Fibroblast of lung (primary cell): Measurements from ENCODE around the gene C17orf50. TPM values are rescaled to one million over a fixed set of nuclear protein-coding genes. Genes with fewer than 3 reads are reported as not detected.
A peak's percentile ranks its signal among the peaks of the same experiment; 100 is the strongest.

ENCODE experiments used
- DNase-seq, 2 donors: peaks; one replicate each; pipeline versions ENCODE4 v3.0.0 to v3.0.0-alpha.2; 2010; ENCODE audit warnings: low read depth in 2 of 2
- H2AFZ ChIP-seq: 2 replicates; pipeline ENCODE4 v1.5.1; 2012; ENCODE audit warnings: low read length, control low read depth, inconsistent platforms
- H3K27ac ChIP-seq: 2 replicates; pipeline ENCODE4 v1.5.1; 2011; ENCODE audit warnings: low read length, control low read depth; ENCODE audit not compliant: insufficient read depth
- H3K27me3 ChIP-seq: 2 replicates; pipeline ENCODE4 v1.5.1; 2011; ENCODE audit warnings: mild to moderate bottlenecking, low read length; ENCODE audit not compliant: control insufficient read depth, insufficient read depth
- H3K36me3 ChIP-seq: 2 replicates; pipeline ENCODE4 v1.5.1; 2011; ENCODE audit warnings: low read length; ENCODE audit not compliant: control insufficient read depth, insufficient read depth
- H3K4me1 ChIP-seq: 2 replicates; pipeline ENCODE4 v1.5.1; 2011; ENCODE audit warnings: low read length; ENCODE audit not compliant: control insufficient read depth, insufficient read depth; ENCODE audit errors: extremely low read depth
- H3K4me2 ChIP-seq: 2 replicates; pipeline ENCODE4 v1.5.1; 2011; ENCODE audit warnings: low read length, control low read depth; ENCODE audit not compliant: insufficient read depth; ENCODE audit errors: extremely low read depth
- H3K4me3 ChIP-seq, 4 experiments: fragments of 200-600 bp in 1 of 4; sonication (generic) in 1 of 4; replicated peaks in 1 of 4; 2 replicates each; pipeline ENCODE4 v1.5.1; 2011 to 2016; ENCODE audit warnings: low read length in 4 of 4, low read depth in 3 of 4, mild to moderate bottlenecking in 3 of 4, control low read depth in 2 of 4, inconsistent platforms in 1 of 4, mixed read lengths in 1 of 4; ENCODE audit not compliant: insufficient read depth in 1 of 4; ENCODE audit errors: control extremely low read depth in 1 of 4
- H3K79me2 ChIP-seq: 2 replicates; pipeline ENCODE4 v1.5.1; 2012; ENCODE audit warnings: mild to moderate bottlenecking, low read length, inconsistent platforms; ENCODE audit not compliant: control insufficient read depth, insufficient read depth
- H3K9ac ChIP-seq: 2 replicates; pipeline ENCODE4 v1.5.1; 2011; ENCODE audit warnings: mild to moderate bottlenecking, low read length, control low read depth; ENCODE audit not compliant: insufficient read depth
- H3K9me3 ChIP-seq: 2 replicates; pipeline ENCODE4 v1.5.1; 2012; ENCODE audit warnings: low read depth, low read length; ENCODE audit not compliant: control insufficient read depth, insufficient read depth
- H4K20me1 ChIP-seq: 2 replicates; pipeline ENCODE4 v1.5.1; 2011; ENCODE audit warnings: low read length; ENCODE audit not compliant: control insufficient read depth, insufficient read depth; ENCODE audit errors: extremely low read depth
- EZH2 ChIP-seq: IDR thresholded peaks from 2 replicates; pipeline ENCODE4 v1.5.1; 2012; ENCODE audit warnings: low read length, control low read depth, mild to moderate bottlenecking; ENCODE audit errors: missing control alignments
- polyA minus RNA-seq: library from RNA; depleted of rRNA, polyadenylated mRNA; stranded (reverse); fragments of >200 nt; gene quantifications from 2 replicates; pipeline ENCODE4 v1.2.3, GENCODE V29; 2011; ENCODE audit warnings: low replicate concordance
- polyA plus RNA-seq, 2 donors: library from polyadenylated mRNA; depleted of rRNA in 1 of 2; stranded (reverse) in 1 of 2; unstranded in 1 of 2; fragments of >200 nt; gene quantifications; 2 replicates each; pipeline ENCODE4 v1.2.1, GENCODE V29; 2011 to 2012; ENCODE audit warnings: missing spikeins in 1 of 2
- total RNA-seq: library from RNA; depleted of rRNA; stranded (reverse); fragments of >200 nt; gene quantifications from 2 replicates; pipeline ENCODE4 v1.2.1, GENCODE V29; 2014
- TF ChIP-seq, protein P1 (sequence below), 2 donors: IDR thresholded peaks in 1 of 2; conservative IDR thresholded peaks in 1 of 2; 1 replicate in 1 of 2; 2 replicates in 1 of 2; pipeline ENCODE4 v1.5.1; 2011 to 2012; ENCODE audit warnings: low read length in 2 of 2, control low read depth in 1 of 2, inconsistent platforms in 1 of 2, low read depth in 1 of 2, mild to moderate bottlenecking in 1 of 2

C17orf50 gene
- not detected in 2 replicates for total RNA-seq
- polyA plus RNA-seq = not detected in 2 replicates
- polyA plus RNA-seq (2012) = not detected in 2 replicates
- polyA minus RNA-seq = not detected in 2 replicates

DNA sequence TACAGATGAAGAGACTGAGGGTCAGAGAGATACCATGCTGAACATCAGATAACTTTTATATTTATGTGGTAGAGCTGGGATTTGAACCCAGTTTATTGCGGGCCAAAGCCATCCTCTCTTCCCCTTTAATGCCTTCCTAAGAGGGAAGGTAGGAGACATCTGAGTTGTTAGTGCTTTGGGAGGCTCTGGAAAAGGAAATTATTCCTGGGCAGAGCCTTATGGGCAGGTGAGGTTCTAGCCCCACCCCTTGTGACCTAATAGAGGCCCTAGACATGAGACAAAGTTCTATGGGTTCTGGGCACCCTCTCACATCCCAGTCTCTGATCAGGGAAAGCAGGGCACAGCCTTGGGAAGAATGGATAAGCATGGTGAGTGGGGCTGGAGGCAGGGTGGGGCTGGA, at the start of gene C17orf50:
C17orf50 (plus strand) TSS at position 301 of the 400 bp plus-strand sequence; CDS start at position 356, 55 bp downstream.
- TF ChIP-seq, protein P1, sequence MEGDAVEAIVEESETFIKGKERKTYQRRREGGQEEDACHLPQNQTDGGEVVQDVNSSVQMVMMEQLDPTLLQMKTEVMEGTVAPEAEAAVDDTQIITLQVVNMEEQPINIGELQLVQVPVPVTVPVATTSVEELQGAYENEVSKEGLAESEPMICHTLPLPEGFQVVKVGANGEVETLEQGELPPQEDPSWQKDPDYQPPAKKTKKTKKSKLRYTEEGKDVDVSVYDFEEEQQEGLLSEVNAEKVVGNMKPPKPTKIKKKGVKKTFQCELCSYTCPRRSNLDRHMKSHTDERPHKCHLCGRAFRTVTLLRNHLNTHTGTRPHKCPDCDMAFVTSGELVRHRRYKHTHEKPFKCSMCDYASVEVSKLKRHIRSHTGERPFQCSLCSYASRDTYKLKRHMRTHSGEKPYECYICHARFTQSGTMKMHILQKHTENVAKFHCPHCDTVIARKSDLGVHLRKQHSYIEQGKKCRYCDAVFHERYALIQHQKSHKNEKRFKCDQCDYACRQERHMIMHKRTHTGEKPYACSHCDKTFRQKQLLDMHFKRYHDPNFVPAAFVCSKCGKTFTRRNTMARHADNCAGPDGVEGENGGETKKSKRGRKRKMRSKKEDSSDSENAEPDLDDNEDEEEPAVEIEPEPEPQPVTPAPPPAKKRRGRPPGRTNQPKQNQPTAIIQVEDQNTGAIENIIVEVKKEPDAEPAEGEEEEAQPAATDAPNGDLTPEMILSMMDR (conservative IDR thresholded peaks at IDR 0.05 in 1 of 2, IDR thresholded peaks at IDR 0.05 in 1 of 2; ENCODE audit: low read depth in 1 of 2, low read length in 2 of 2) = no peak
- no peak for TF ChIP-seq EZH2
- Histone ChIP-seq H3K4me2 (no peak within 1 kb of the TSS), H3K9ac (no peak within 1 kb of the TSS), H3K36me3 (no peaks in the 10 kb centered on the region), H3K27me3 (peaks cover 11% of the 10 kb centered on the region), H3K9me3 (no peaks in the 10 kb centered on the region), H3K27ac (no peak within 1 kb of the TSS), H2AFZ (no peak within 1 kb of the TSS), H3K4me3 (no peak within 1 kb of the TSS), H4K20me1 (no peaks in the 10 kb centered on the region), H3K79me2 (no peaks in the 10 kb centered on the region), H3K4me1 (peaks cover 7% of the 10 kb centered on the region)
- no peak for DNase-seq

DNA sequence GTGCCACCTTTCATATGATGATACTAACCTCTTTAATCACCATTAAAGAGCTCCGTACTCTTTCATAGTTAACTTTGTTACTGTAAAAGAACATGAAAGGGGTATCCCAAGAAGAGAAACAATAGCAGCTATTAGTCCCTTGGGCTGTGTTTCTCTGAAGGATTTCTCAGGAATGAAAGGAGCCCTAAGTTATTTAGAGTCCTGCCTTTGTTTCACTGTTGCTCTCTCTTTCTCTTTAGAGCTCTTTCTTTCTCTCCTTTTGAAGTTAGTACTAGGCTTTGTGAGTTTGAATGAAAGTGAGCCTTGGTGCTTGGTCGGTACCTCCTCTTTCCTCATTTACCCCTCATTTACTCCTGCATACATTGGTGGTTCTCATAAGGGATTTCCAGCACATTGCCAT, 49.7 kb upstream of the C17orf50 start:
- Histone ChIP-seq H3K4me3 (no peak overlapping the region), H4K20me1 (no peaks in the 10 kb centered on the region), H3K27ac (no peak overlapping the region), H3K36me3 (peaks cover 1% of the 10 kb centered on the region), H3K4me1 (peaks cover 5% of the 10 kb centered on the region), H3K9ac (no peak overlapping the region), H3K27me3 (no peaks in the 10 kb centered on the region), H3K9me3 (no peaks in the 10 kb centered on the region), H2AFZ (no peak overlapping the region), H3K79me2 (no peaks in the 10 kb centered on the region), H3K4me2 (no peak overlapping the region)
- no peak for DNase-seq
- TF ChIP-seq, protein P1 (conservative IDR thresholded peaks at IDR 0.05 in 1 of 2, IDR thresholded peaks at IDR 0.05 in 1 of 2; ENCODE audit: low read depth in 1 of 2, low read length in 2 of 2) = no peak

DNA sequence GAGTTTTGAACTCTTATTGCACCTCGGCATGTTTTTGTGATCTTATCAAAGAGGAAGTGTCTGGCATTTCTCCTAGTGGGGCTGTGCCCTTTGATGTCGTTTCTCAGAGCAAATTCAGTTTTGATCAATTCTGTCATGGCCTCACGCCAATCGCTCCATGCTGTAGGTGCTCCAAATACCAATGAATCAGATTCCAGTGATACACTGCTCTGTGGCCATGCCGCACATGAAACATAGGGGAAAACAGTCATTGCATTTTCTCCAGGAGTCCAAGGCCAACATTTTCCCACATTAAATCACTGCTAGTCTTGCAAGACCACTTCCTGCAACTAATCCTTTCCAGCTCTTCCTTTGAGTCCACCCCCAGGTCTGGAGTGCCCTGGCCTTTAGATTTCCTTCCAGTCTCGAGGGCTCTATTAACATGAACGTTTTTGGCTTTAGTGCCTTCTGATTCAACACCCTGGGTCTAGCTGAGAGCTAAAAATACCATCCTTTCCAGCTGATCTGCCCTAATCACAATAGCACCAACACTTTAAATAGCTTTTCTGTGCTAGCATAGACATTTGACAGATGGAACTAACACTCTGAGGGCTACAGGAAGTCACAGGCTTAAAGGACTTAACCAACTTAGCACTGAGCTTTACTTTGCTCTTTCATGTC, 47.5 kb upstream of the C17orf50 start:
- no peak overlapping the region for H3K4me3 ChIP-seq
- DNase-seq = peak; percentile 80 to 99
- H3K4me2 ChIP-seq = peak overlapping the region; percentile 10
- H3K79me2 ChIP-seq = no peaks in the 10 kb centered on the region
- no peak overlapping the region for H3K27ac ChIP-seq
- H3K9ac ChIP-seq = no peak overlapping the region
- H2AFZ ChIP-seq = no peak overlapping the region
- no peaks in the 10 kb centered on the region for H3K9me3 ChIP-seq
- H3K36me3 ChIP-seq = peaks cover 3% of the 10 kb centered on the region
- TF ChIP-seq, protein P1 (conservative IDR thresholded peaks at IDR 0.05 in 1 of 2, IDR thresholded peaks at IDR 0.05 in 1 of 2; ENCODE audit: low read depth in 1 of 2, low read length in 2 of 2) = no peak
- no peak for TF ChIP-seq EZH2
- H3K4me1 ChIP-seq = peaks cover 5% of the 10 kb centered on the region
- no peaks in the 10 kb centered on the region for H4K20me1 ChIP-seq
- H3K27me3 ChIP-seq = no peaks in the 10 kb centered on the region
